ENCODE results near the gene SLC1A7.

SLC1A7 gene

GRCh38 chr1:53094533-53094919 is 47.9 kb downstream of the SLC1A7 start:
- TF ChIP-seq CTCF (conservative IDR thresholded peaks at IDR 0.05; ENCODE audit: low read length): no peak
- no peak for TF ChIP-seq EZH2phosphoT487 (IDR thresholded peaks at IDR 0.05; ENCODE audit: borderline replicate concordance)
- Histone ChIP-seq H4K20me1 (ENCODE audit: insufficient read depth, low read length, poor library complexity, severe bottlenecking) (no peaks in the 10 kb centered on the region), H3K79me2 (ENCODE audit: insufficient read depth, low read length) (no peaks in the 10 kb centered on the region), H3K4me3 (ENCODE audit: low read length, poor library complexity, severe bottlenecking) (no peak overlapping the region), H3K4me1 (ENCODE audit: insufficient read depth, low read length, poor library complexity, severe bottlenecking) (no peaks in the 10 kb centered on the region), H3K9ac (ENCODE audit: low read depth, low read length, poor library complexity, severe bottlenecking) (no peak overlapping the region), H3K4me2 (ENCODE audit: low read depth, low read length, poor library complexity, severe bottlenecking) (no peak overlapping the region), H3K36me3 (ENCODE audit: insufficient read depth, low read length) (no peaks in the 10 kb centered on the region), H2AFZ (ENCODE audit: low read length) (no peak overlapping the region), H3F3A (ENCODE audit: low read depth) (no peaks in the 10 kb centered on the region), H3K27me3 (ENCODE audit: insufficient read depth, low read length, poor library complexity, severe bottlenecking) (no peaks in the 10 kb centered on the region), H3K9me3 (ENCODE audit: insufficient read depth, low read depth, low read length) (peaks cover 23% of the 10 kb centered on the region; the same call in 1 of the 2 replicates), H3K9me2 (replicated peaks; ENCODE audit: low read depth, low read length) (no peaks in the 10 kb centered on the region)

GRCh38 chr1:53093778-53094532 is 48.5 kb downstream of the SLC1A7 start:
- no peaks in the 10 kb centered on the region for H3F3A ChIP-seq (ENCODE audit: low read depth)
- no peak overlapping the region for H3K9ac ChIP-seq (ENCODE audit: low read depth, low read length, poor library complexity, severe bottlenecking)
- H2AFZ ChIP-seq (ENCODE audit: low read length): no peak overlapping the region
- no peaks in the 10 kb centered on the region for H3K79me2 ChIP-seq (ENCODE audit: insufficient read depth, low read length)
- no peak overlapping the region for H3K4me2 ChIP-seq (ENCODE audit: low read depth, low read length, poor library complexity, severe bottlenecking)
- H3K9me3 ChIP-seq (ENCODE audit: insufficient read depth, low read depth, low read length): peaks cover 18% of the 10 kb centered on the region; the same call in 1 of the 2 replicates
- H4K20me1 ChIP-seq (ENCODE audit: insufficient read depth, low read length, poor library complexity, severe bottlenecking): no peaks in the 10 kb centered on the region
- no peaks in the 10 kb centered on the region for H3K4me1 ChIP-seq (ENCODE audit: insufficient read depth, low read length, poor library complexity, severe bottlenecking)
- no peak for TF ChIP-seq CTCF (conservative IDR thresholded peaks at IDR 0.05; ENCODE audit: low read length)
- no peak for TF ChIP-seq EZH2phosphoT487 (IDR thresholded peaks at IDR 0.05; ENCODE audit: borderline replicate concordance)
- no peaks in the 10 kb centered on the region for H3K9me2 ChIP-seq (replicated peaks; ENCODE audit: low read depth, low read length)
- no peaks in the 10 kb centered on the region for H3K27me3 ChIP-seq (ENCODE audit: insufficient read depth, low read length, poor library complexity, severe bottlenecking)
- no peak overlapping the region for H3K4me3 ChIP-seq (ENCODE audit: low read length, poor library complexity, severe bottlenecking)
- H3K36me3 ChIP-seq (ENCODE audit: insufficient read depth, low read length): no peaks in the 10 kb centered on the region

GRCh38 chr1:53093451-53093754 is 49.0 kb downstream of the SLC1A7 start:
- Histone ChIP-seq H3K9ac (ENCODE audit: low read depth, low read length, poor library complexity, severe bottlenecking) (no peak overlapping the region), H3K4me2 (ENCODE audit: low read depth, low read length, poor library complexity, severe bottlenecking) (no peak overlapping the region), H2AFZ (ENCODE audit: low read length) (no peak overlapping the region), H3F3A (ENCODE audit: low read depth) (no peaks in the 10 kb centered on the region), H3K27me3 (ENCODE audit: insufficient read depth, low read length, poor library complexity, severe bottlenecking) (no peaks in the 10 kb centered on the region), H3K36me3 (ENCODE audit: insufficient read depth, low read length) (no peaks in the 10 kb centered on the region), H3K9me3 (ENCODE audit: insufficient read depth, low read depth, low read length) (peaks cover 13% of the 10 kb centered on the region; the same call in 1 of the 2 replicates), H3K4me1 (ENCODE audit: insufficient read depth, low read length, poor library complexity, severe bottlenecking) (no peaks in the 10 kb centered on the region), H3K4me3 (ENCODE audit: low read length, poor library complexity, severe bottlenecking) (no peak overlapping the region), H3K9me2 (replicated peaks; ENCODE audit: low read depth, low read length) (no peaks in the 10 kb centered on the region), H3K79me2 (ENCODE audit: insufficient read depth, low read length) (no peaks in the 10 kb centered on the region), H4K20me1 (ENCODE audit: insufficient read depth, low read length, poor library complexity, severe bottlenecking) (no peaks in the 10 kb centered on the region)
- no peak for TF ChIP-seq EZH2phosphoT487 (IDR thresholded peaks at IDR 0.05; ENCODE audit: borderline replicate concordance)
- no peak for TF ChIP-seq CTCF (conservative IDR thresholded peaks at IDR 0.05; ENCODE audit: low read length)
